ENCODE data around the gene PTPRK.

The PTPRK gene

GRCh38 chr6:128518434-128519131, 1.8 kb downstream of the PTPRK start:
- Histone ChIP-seq H3K27ac (peak overlapping the region in 14 of 21 experiments; percentile 84 to 97 (median 92)), H3K4me3 (peak overlapping the region; percentile 49 to 88 (median 73))

GRCh38 chr6:128517124-128517523, 3.3 kb downstream of the PTPRK start:
- no peak overlapping the region for H3K27ac ChIP-seq
- no peak overlapping the region for H3K4me3 ChIP-seq

GRCh38 chr6:128516514-128516898, 3.9 kb downstream of the PTPRK start:
- peak overlapping the region in 7 of 21 experiments; percentile 11 to 63 (median 52) for H3K27ac ChIP-seq
- H3K4me3 ChIP-seq: no peak overlapping the region

GRCh38 chr6:128515550-128516513, 4.6 kb downstream of the PTPRK start:
- Histone ChIP-seq H3K27ac (peak overlapping the region in 10 of 21 experiments; percentile 10 to 63 (median 36)), H3K4me3 (no peak overlapping the region)

- no peak overlapping the region for H3K27ac ChIP-seq
- no peak overlapping the region for H3K4me3 ChIP-seq
These were observed 6.5 kb downstream of the PTPRK start for GRCh38 chr6:128513878-128514277.

- H3K27ac ChIP-seq: no peak overlapping the region
- H3K4me3 ChIP-seq: no peak overlapping the region
These were observed 8.1 kb downstream of the PTPRK start for GRCh38 chr6:128512296-128512695.

GRCh38 chr6:128511506-128511905, 8.9 kb downstream of the PTPRK start:
- Histone ChIP-seq H3K27ac (peak overlapping the region in 4 of 21 experiments; percentile 9 to 50 (median 23)), H3K4me3 (no peak overlapping the region)

GRCh38 chr6:128509709-128510108, 10.7 kb downstream of the PTPRK start:
- peak overlapping the region in 1 of 21 experiments; percentile 17 for H3K27ac ChIP-seq
- H3K4me3 ChIP-seq: no peak overlapping the region

- Histone ChIP-seq H3K27ac (peak overlapping the region in 2 of 21 experiments; percentile 49 to 56), H3K4me3 (no peak overlapping the region)
These were observed 11.7 kb downstream of the PTPRK start for GRCh38 chr6:128508588-128509296.

GRCh38 chr6:128507337-128508310, 12.8 kb downstream of the PTPRK start:
- Histone ChIP-seq H3K4me3 (no peak overlapping the region), H3K27ac (no peak overlapping the region)

- Histone ChIP-seq H3K27ac (no peak overlapping the region), H3K4me3 (no peak overlapping the region)
These were observed 14.8 kb downstream of the PTPRK start for GRCh38 chr6:128505603-128506002.

- H3K4me3 ChIP-seq: no peak overlapping the region
- H3K27ac ChIP-seq: no peak overlapping the region
These were observed 16.3 kb downstream of the PTPRK start for GRCh38 chr6:128504003-128504654.

GRCh38 chr6:128500749-128501600, 19.4 kb downstream of the PTPRK start:
- Histone ChIP-seq H3K4me3 (no peak overlapping the region), H3K27ac (no peak overlapping the region)

GRCh38 chr6:128500014-128500413, 20.4 kb downstream of the PTPRK start:
- H3K4me3 ChIP-seq: no peak overlapping the region
- no peak overlapping the region for H3K27ac ChIP-seq

- H3K27ac ChIP-seq: no peak overlapping the region
These were observed 21.2 kb downstream of the PTPRK start for GRCh38 chr6:128499079-128499731.

GRCh38 chr6:128498234-128498633, 22.2 kb downstream of the PTPRK start:
- H3K27ac ChIP-seq: no peak overlapping the region
- H3K4me3 ChIP-seq: no peak overlapping the region

More at GRCh38 chr6:128499079-128499731, 21.2 kb downstream of the PTPRK start:
- H3K4me3 ChIP-seq: no peak overlapping the region

Measured in skin epidermis (tissue), 12 donors.